Measurements from ENCODE around the gene DNAJB2. TPM values are rescaled to one million over a fixed set of nuclear protein-coding genes. Genes with fewer than 3 reads are reported as not detected.
"Not testable (repeated sequence)": the region's sequence is repeated elsewhere in the genome, so short reads cannot be mapped to it uniquely, and the experiment has no call there.

DNAJB2 gene
- total and polyA plus RNA-seq, 5 experiments from 2014 or later: 5.0 to 105 (median 6.6) TPM

GRCh38 chr2:219308142-219309101 lies 29.3 kb downstream of the DNAJB2 start:
- H3K9me3 Mint-ChIP-seq: peaks cover 0 to 5% (median 0%) of the 10 kb centered on the region in 9 donors
- POLR2A ChIA-PET: no interaction called here
- peak overlapping the region in 1 of 10 donors; percentile 13 for H3K27ac Mint-ChIP-seq
- peak; percentile 46 to 83 (median 68) for DNase-seq
- peak overlapping the region in 2 of 10 donors; percentile 3 to 65 for H3K4me3 Mint-ChIP-seq
- H3K4me1 Mint-ChIP-seq: peaks cover 0 to 7% (median 2%) of the 10 kb centered on the region in 4 donors
- H3K36me3 Mint-ChIP-seq: peaks cover 0 to 9% (median 0%) of the 10 kb centered on the region in 3 donors
- peak; percentile 83 to 95 for ATAC-seq
- peaks cover 35 to 63% (median 52%) of the 10 kb centered on the region in 5 donors for H3K27me3 Mint-ChIP-seq

- peaks cover 0 to 9% (median 0%) of the 10 kb centered on the region in 3 donors for H3K36me3 Mint-ChIP-seq
- H3K4me3 Mint-ChIP-seq: peak within 1 kb of the TSS in 2 of 10 donors; percentile 3 to 65
- DNase-seq (no peak), ATAC-seq (peak in 1 of 2 donors; percentile 36)
- POLR2A ChIA-PET: no interaction called here
- peaks cover 0 to 5% (median 0%) of the 10 kb centered on the region in 9 donors for H3K9me3 Mint-ChIP-seq
- H3K27ac Mint-ChIP-seq: peak within 1 kb of the TSS in 1 of 10 donors; percentile 78
- peaks cover 0 to 7% (median 3%) of the 10 kb centered on the region in 4 donors for H3K4me1 Mint-ChIP-seq
- H3K27me3 Mint-ChIP-seq: peaks cover 35 to 63% (median 54%) of the 10 kb centered on the region in 5 donors
These were observed 30.1 kb downstream of the DNAJB2 start, which contains the start of gene PTPRN for GRCh38 chr2:219309278-219309677. Gene PTPRN (minus strand): TSS chr2:219309401. CDS start chr2:219309332, 69 bp downstream.

- H3K9me3 Mint-ChIP-seq, POLR2A ChIA-PET, H3K4me1 Mint-ChIP-seq, DNase-seq, H3K36me3 Mint-ChIP-seq, H3K4me3 Mint-ChIP-seq, ATAC-seq: not testable (repeated sequence)
- peak overlapping the region in 1 of 10 donors; percentile 24 for H3K27ac Mint-ChIP-seq
- H3K27me3 Mint-ChIP-seq: peaks cover 20 to 42% (median 34%) of the 10 kb centered on the region in 5 donors
These were observed 33.6 kb downstream of the DNAJB2 start for GRCh38 chr2:219312683-219313263.

- ATAC-seq (no peak), DNase-seq (no peak)
- H3K9me3 Mint-ChIP-seq: peaks cover 0 to 5% (median 0%) of the 10 kb centered on the region in 9 donors
- H3K36me3 Mint-ChIP-seq: peaks cover 0 to 5% (median 0%) of the 10 kb centered on the region in 3 donors
- peaks cover 0 to 2% (median 1%) of the 10 kb centered on the region in 4 donors for H3K4me1 Mint-ChIP-seq
- no peak overlapping the region for H3K27ac Mint-ChIP-seq
- POLR2A ChIA-PET: interaction anchor here (0.7 kb wide), 2 partner anchors 16 to 655 kb away, joined by 4 to 6 read pairs; partner anchors contain the start of genes BCS1L and ZNF142
- H3K4me3 Mint-ChIP-seq: no peak overlapping the region
- H3K27me3 Mint-ChIP-seq: peaks cover 13 to 28% (median 24%) of the 10 kb centered on the region in 5 donors
These were observed 35.8 kb downstream of the DNAJB2 start for GRCh38 chr2:219314804-219315468.

- no peaks in the 10 kb centered on the region for H3K36me3 Mint-ChIP-seq
- H3K4me3 Mint-ChIP-seq: no peak overlapping the region
- peaks cover 11 to 21% (median 14%) of the 10 kb centered on the region in 4 donors for H3K4me1 Mint-ChIP-seq
- ATAC-seq (no peak), DNase-seq (no peak)
- peaks cover 2 to 28% (median 21%) of the 10 kb centered on the region in 5 donors for H3K27me3 Mint-ChIP-seq
- no peaks in the 10 kb centered on the region for H3K9me3 Mint-ChIP-seq
- POLR2A ChIA-PET: no interaction called here
- H3K27ac Mint-ChIP-seq: no peak overlapping the region
These were observed 44.3 kb downstream of the DNAJB2 start for GRCh38 chr2:219323434-219323833.

DNA sequence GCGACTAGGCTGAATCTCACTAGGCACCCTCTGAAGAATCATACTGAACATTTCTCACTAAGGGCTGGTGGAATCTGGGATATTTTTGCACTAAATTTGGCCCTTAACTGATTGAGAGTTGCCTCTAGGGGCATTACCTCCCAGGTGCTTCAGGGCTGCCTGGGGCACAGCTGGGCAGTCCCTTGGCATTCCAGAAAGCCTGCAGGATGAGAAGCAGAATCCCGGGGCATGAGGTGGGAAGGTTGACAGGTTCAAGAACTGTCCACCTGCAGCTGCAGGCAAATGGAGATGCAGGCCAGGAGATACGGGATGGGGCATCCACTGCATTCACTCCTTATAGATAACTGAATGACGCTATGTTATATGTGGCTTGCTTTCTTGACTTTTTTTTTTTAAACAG lies 46.0 kb downstream of the DNAJB2 start:
- DNase-seq (no peak), ATAC-seq (no peak)
- Mint-ChIP-seq H3K4me1 (peaks cover 11 to 19% (median 13%) of the 10 kb centered on the region in 4 donors), H3K27me3 (peaks cover 12 to 44% (median 30%) of the 10 kb centered on the region in 5 donors), H3K36me3 (no peaks in the 10 kb centered on the region), H3K9me3 (no peaks in the 10 kb centered on the region), H3K4me3 (no peak overlapping the region), H3K27ac (no peak overlapping the region)
- POLR2A ChIA-PET: no interaction called here

GRCh38 chr2:219325657-219326315 lies 46.6 kb downstream of the DNAJB2 start:
- H3K9me3 Mint-ChIP-seq: no peaks in the 10 kb centered on the region
- H3K27me3 Mint-ChIP-seq: peaks cover 14 to 50% (median 34%) of the 10 kb centered on the region in 5 donors
- no peaks in the 10 kb centered on the region for H3K36me3 Mint-ChIP-seq
- POLR2A ChIA-PET: no interaction called here
- ATAC-seq (no peak), DNase-seq (no peak)
- no peak overlapping the region for H3K27ac Mint-ChIP-seq
- peaks cover 9 to 18% (median 13%) of the 10 kb centered on the region in 4 donors for H3K4me1 Mint-ChIP-seq
- no peak overlapping the region for H3K4me3 Mint-ChIP-seq

GRCh38 chr2:219327719-219328118 lies 48.6 kb downstream of the DNAJB2 start:
- Mint-ChIP-seq H3K36me3 (peaks cover 0 to 4% (median 1%) of the 10 kb centered on the region in 3 donors), H3K4me3 (no peak overlapping the region), H3K9me3 (peaks cover 0 to 9% (median 0%) of the 10 kb centered on the region in 9 donors), H3K27ac (no peak overlapping the region), H3K27me3 (peaks cover 25 to 69% (median 45%) of the 10 kb centered on the region in 5 donors), H3K4me1 (peaks cover 0 to 8% (median 5%) of the 10 kb centered on the region in 4 donors)
- POLR2A ChIA-PET: no interaction called here
- DNase-seq (no peak), ATAC-seq (no peak)

DNA sequence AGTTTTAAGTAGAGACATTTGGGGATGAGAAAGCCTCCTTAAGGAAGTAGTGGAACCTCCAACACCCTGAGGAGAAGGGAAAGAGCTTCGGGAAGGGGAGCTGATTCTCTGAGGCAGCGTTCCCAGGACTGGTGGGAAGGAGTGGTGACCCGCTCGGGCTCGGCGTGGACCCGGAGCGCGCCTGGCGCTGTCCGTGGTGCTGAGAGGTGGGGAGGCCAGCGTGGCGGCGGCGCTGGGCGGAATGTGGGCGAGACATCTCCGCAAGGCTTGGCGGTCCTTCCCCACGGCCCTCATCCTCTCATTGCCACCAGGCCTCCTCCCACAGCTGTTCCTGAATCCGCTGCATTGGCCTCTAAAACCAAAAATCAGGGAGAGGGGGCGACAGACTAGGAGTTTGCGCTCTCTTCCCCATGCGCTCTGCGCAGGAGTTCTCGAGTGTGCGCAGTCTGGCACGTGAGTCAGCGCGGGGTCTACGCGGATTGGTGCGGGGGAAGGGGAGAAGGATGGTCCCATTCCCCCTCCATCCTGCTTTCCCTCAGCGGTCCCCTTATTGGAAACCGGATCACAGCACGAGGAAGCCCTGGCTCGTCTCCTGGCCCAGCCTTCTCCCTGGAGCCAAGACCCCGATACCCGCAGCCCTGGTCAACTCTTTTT lies 52.5 kb downstream of the DNAJB2 start:
- Mint-ChIP-seq H3K36me3 (peaks cover 0 to 21% (median 18%) of the 10 kb centered on the region in 3 donors), H3K9me3 (peaks cover 4 to 27% (median 14%) of the 10 kb centered on the region in 9 donors), H3K27ac (no peak overlapping the region), H3K4me3 (no peak overlapping the region), H3K27me3 (peaks cover 42 to 91% (median 68%) of the 10 kb centered on the region in 5 donors), H3K4me1 (peaks cover 0 to 7% (median 4%) of the 10 kb centered on the region in 4 donors)
- ATAC-seq (no peak), DNase-seq (peak in 5 of 10 donors; percentile 10 to 46 (median 21))
- POLR2A ChIA-PET: no interaction called here

DNA sequence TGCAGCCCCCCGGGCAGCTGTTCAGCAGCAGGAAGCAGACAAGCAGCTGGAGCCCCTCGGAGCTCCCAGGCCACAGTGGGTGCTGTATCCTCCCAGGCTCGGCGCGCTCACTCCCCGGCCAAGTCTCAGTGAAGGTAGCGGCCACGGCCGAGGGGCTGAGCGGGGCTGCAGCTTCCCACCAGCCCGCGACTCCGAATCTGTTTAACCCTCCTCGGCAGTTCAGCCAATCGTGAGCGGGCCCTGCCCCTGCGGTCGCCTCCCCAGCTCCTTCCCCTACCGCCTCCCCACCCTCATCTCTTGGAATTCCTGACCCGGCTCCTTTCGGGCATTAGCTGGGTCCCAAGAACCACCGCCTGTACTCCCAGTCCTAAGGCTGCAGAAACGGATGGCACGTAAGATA lies 53.4 kb downstream of the DNAJB2 start, which contains the start of gene RESP18:
TSS of gene RESP18 (minus strand) at position 203 of the 400 bp plus-strand sequence.
- peaks cover 0 to 7% (median 4%) of the 10 kb centered on the region in 4 donors for H3K4me1 Mint-ChIP-seq
- ATAC-seq: no peak
- peaks cover 0 to 23% (median 23%) of the 10 kb centered on the region in 3 donors for H3K36me3 Mint-ChIP-seq
- DNase-seq: no peak
- peak within 1 kb of the TSS in 1 of 10 donors; percentile 42 for H3K4me3 Mint-ChIP-seq
- POLR2A ChIA-PET: no interaction called here
- H3K9me3 Mint-ChIP-seq: peaks cover 5 to 30% (median 15%) of the 10 kb centered on the region in 9 donors
- peak within 1 kb of the TSS in 1 of 10 donors; percentile 44 for H3K27ac Mint-ChIP-seq
- peaks cover 45 to 91% (median 72%) of the 10 kb centered on the region in 5 donors for H3K27me3 Mint-ChIP-seq

- POLR2A ChIA-PET: no interaction called here
- DNase-seq (no peak), ATAC-seq (no peak)
- H3K4me1 Mint-ChIP-seq: peaks cover 0 to 7% (median 3%) of the 10 kb centered on the region in 4 donors
- no peak overlapping the region for H3K27ac Mint-ChIP-seq
- H3K27me3 Mint-ChIP-seq: peaks cover 40 to 87% (median 62%) of the 10 kb centered on the region in 5 donors
- peaks cover 5 to 30% (median 15%) of the 10 kb centered on the region in 9 donors for H3K9me3 Mint-ChIP-seq
- H3K4me3 Mint-ChIP-seq: no peak overlapping the region
- peaks cover 0 to 23% (median 23%) of the 10 kb centered on the region in 3 donors for H3K36me3 Mint-ChIP-seq
These were observed 54.9 kb downstream of the DNAJB2 start for GRCh38 chr2:219334076-219334475.

Data from naive thymus-derived CD8-positive, alpha-beta T cell (primary cell).